Peyer's patch (tissue), 4 donors: ENCODE measurements around the gene ERI2.

Experiments
- CTCF ChIP-seq, 6 experiments: fragments of 450-650 bp in 4 of 6; fragments of 200-600 bp in 2 of 6; sonication (generic) in 1 of 6; IDR thresholded peaks; one replicate each; pipeline ENCODE4 v1.5.1; 2017 to 2019; ENCODE audit warnings: antibody characterized with exemption in 6 of 6, mild to moderate bottlenecking in 3 of 6, moderate library complexity in 1 of 6
- POLR2A ChIP-seq, 2 donors: fragments of 450-650 bp; IDR thresholded peaks; one replicate each; pipeline ENCODE4 v1.5.1; 2017; ENCODE audit warnings: antibody characterized with exemption in 2 of 2, mild to moderate bottlenecking in 2 of 2, moderate library complexity in 2 of 2

GRCh38 chr16:20818929-20819585, 12.8 kb upstream of the ERI2 start:
- TF ChIP-seq CTCF (IDR thresholded peaks at IDR 0.05) (no peak), POLR2A (IDR thresholded peaks at IDR 0.05) (no peak)
